Measurements from ENCODE around the gene RAPGEF4. TPM values are rescaled to one million over a fixed set of nuclear protein-coding genes. Genes with fewer than 3 reads are reported as not detected.

RAPGEF4 gene
- total and polyA plus RNA-seq, 2 of the 4 experiments (the other 2 are of a cell fraction) = 1.7 to 3.2 TPM

GRCh38 chr2:172698041-172698863 lies 37.4 kb upstream of the RAPGEF4 start:
- H3K36me3 ChIP-seq (ENCODE audit: control insufficient read depth, insufficient read depth, low read length) = no peaks in the 10 kb centered on the region
- TF ChIP-seq RAD21 (IDR thresholded peaks at IDR 0.05; ENCODE audit: low read length) (no peak), BHLHE40 (IDR thresholded peaks at IDR 0.05; ENCODE audit: low read depth, low read length) (peak; percentile 67; the same call in 1 of the 2 replicates), USF2 (IDR thresholded peaks at IDR 0.05; ENCODE audit: low read depth, low read length) (no peak), FOS (IDR thresholded peaks at IDR 0.05; ENCODE audit: low read depth, low read length) (peak; percentile 99), MAFK (IDR thresholded peaks at IDR 0.05; ENCODE audit: low read depth, low read length) (no peak), POLR2A (IDR thresholded peaks at IDR 0.05; ENCODE audit: low read depth, low read length) (no peak), RFX5 (IDR thresholded peaks at IDR 0.05; ENCODE audit: low read depth, low read length) (no peak), MXI1 (IDR thresholded peaks at IDR 0.05; ENCODE audit: borderline replicate concordance, low read depth, low read length) (no peak), NFE2L2 (IDR thresholded peaks at IDR 0.05; ENCODE audit: low read depth, low read length) (0 out of 2 replicates have a peak, but pooled peaks have one; percentile 20), CEBPB (IDR thresholded peaks at IDR 0.05; ENCODE audit: low read depth, low read length) (no peak), CTCF (conservative IDR thresholded peaks at IDR 0.05; ENCODE audit: low read depth, low read length) (no peak), ELK1 (IDR thresholded peaks at IDR 0.05; ENCODE audit: borderline replicate concordance, low read depth, low read length) (no peak), RCOR1 (IDR thresholded peaks at IDR 0.05; ENCODE audit: insufficient replicate concordance, low read length) (no peak), MAZ (IDR thresholded peaks at IDR 0.05; ENCODE audit: borderline replicate concordance, low read depth, low read length) (no peak)
- H3K14ac ChIP-seq (replicated peaks; ENCODE audit: low read depth, low read length) = peak overlapping the region; percentile 84
- peak overlapping the region; percentile 62 for H3K56ac ChIP-seq (ENCODE audit: extremely low read depth, insufficient read depth, low read length)
- POLR2A ChIA-PET (ENCODE audit: unreplicated experiment) = no interaction called here
- H4K20me1 ChIP-seq (ENCODE audit: insufficient read depth, low read length) = no peaks in the 10 kb centered on the region
- H3K23ac ChIP-seq (ENCODE audit: low read depth, low read length) = peak overlapping the region; percentile 86
- no peaks in the 10 kb centered on the region for H3K27me3 ChIP-seq (ENCODE audit: control insufficient read depth, insufficient read depth, low read length)
- in situ Hi-C loops (cut with MboI; ENCODE audit: low sequenced_read_pairs) = no loop called here
- H3K4me2 ChIP-seq (ENCODE audit: low read depth, low read length) = peak overlapping the region; percentile 51; the same call in 1 of the 2 replicates
- peak overlapping the region; percentile 79 for H2BK5ac ChIP-seq (ENCODE audit: low read depth, low read length, poor library complexity, severe bottlenecking)
- dilution Hi-C loops (cut with HindIII; ENCODE audit: low sequenced_read_pairs, unreplicated experiment) = no loop called here
- H2BK20ac ChIP-seq (ENCODE audit: low read depth, low read length) = peak overlapping the region; percentile 91
- intact Hi-C loops (cut with micrococcal nuclease) = no loop called here
- H2AK5ac ChIP-seq (ENCODE audit: low read depth, low read length) = peak overlapping the region; percentile 92
- H4K8ac ChIP-seq (ENCODE audit: low read depth in 2 of 2, low read length in 2 of 2) = peak overlapping the region; percentile 46 to 93
- no peak overlapping the region for H2AK9ac ChIP-seq (replicated peaks; ENCODE audit: low read depth, low read length, poor library complexity)
- peak overlapping the region; percentile 91 for H3K4ac ChIP-seq (ENCODE audit: low read depth, low read length)
- peak overlapping the region; percentile 59 for H3K18ac ChIP-seq (ENCODE audit: low read depth, low read length)
- peaks cover 15% of the 10 kb centered on the region for H3K9me1 ChIP-seq (ENCODE audit: insufficient read depth, low read length)
- H2AFZ ChIP-seq (replicated peaks; ENCODE audit: low read length, poor library complexity) = no peak overlapping the region
- peak; percentile 75 for ATAC-seq (ENCODE audit: low read depth)
- peaks cover 3 to 20% of the 10 kb centered on the region in 2 experiments; a peak in 3 of 4 replicates for H3K79me1 ChIP-seq (ENCODE audit: low read depth in 1 of 2, low read length in 2 of 2)
- no TSS peak for BruUV-seq (replicated peaks)
- H4K91ac ChIP-seq (ENCODE audit: insufficient read depth, low read depth, low read length) = peak overlapping the region; percentile 96
- no peak overlapping the region for H3K4me3 ChIP-seq (ENCODE audit: insufficient read depth, low read depth, low read length)
- CTCF ChIA-PET = interaction anchor here (1.1 kb wide), 1 partner anchor 12 kb away, joined by 3 read pairs; no protein-coding TSS in a partner anchor
- H2BK120ac ChIP-seq (ENCODE audit: low read depth, low read length) = peak overlapping the region; percentile 96
- H3K9me3 ChIP-seq (ENCODE audit: control insufficient read depth, insufficient read depth, low read length) = no peaks in the 10 kb centered on the region
- H3K9ac ChIP-seq (ENCODE audit: low read depth, low read length) = no peak overlapping the region
- no CpG with 5 or more reads among the region's 5 CpGs for WGBS, 2 experiments (ENCODE audit: extremely low coverage in 2 of 2, insufficient read length in 1 of 2)
- DNase-seq = peak; percentile 97
- peak overlapping the region; percentile 79 for H2BK15ac ChIP-seq (ENCODE audit: low read depth, low read length)
- peak overlapping the region; percentile 26 for H3K27ac ChIP-seq (ENCODE audit: insufficient read depth, low read length)
- H3K4me1 ChIP-seq (ENCODE audit: control insufficient read depth, insufficient read depth, low read length) = peaks cover 16% of the 10 kb centered on the region
- H4K5ac ChIP-seq (ENCODE audit: low read depth, low read length) = peak overlapping the region; percentile 59; the same call in 1 of the 2 replicates

Measured in IMR-90 (cell line).